Muscle layer of duodenum (tissue), 2 donors: ENCODE measurements around the gene CRYZ.

Experiments
- H3K27ac ChIP-seq: one replicate; pipeline ENCODE4 v1.7.0; 2013; ENCODE audit warnings: mild to moderate bottlenecking, low read length
- H3K27me3 ChIP-seq: one replicate; pipeline ENCODE4 v1.7.0; 2013; ENCODE audit warnings: low read depth, mild to moderate bottlenecking, control low read depth, low read length
- H3K36me3 ChIP-seq, 2 donors: one replicate each; pipeline ENCODE4 v1.7.0; 2013; ENCODE audit warnings: low read length in 2 of 2, control low read depth in 1 of 2, mild to moderate bottlenecking in 1 of 2; ENCODE audit not compliant: insufficient read depth in 2 of 2, control insufficient read depth in 1 of 2
- H3K4me1 ChIP-seq, 2 donors: one replicate each; pipeline ENCODE4 v1.7.0; 2013; ENCODE audit warnings: low read length in 2 of 2, mild to moderate bottlenecking in 2 of 2, control low read depth in 1 of 2, moderate library complexity in 1 of 2; ENCODE audit not compliant: insufficient read depth in 2 of 2, control insufficient read depth in 1 of 2
- H3K4me3 ChIP-seq, 2 donors: one replicate each; pipeline ENCODE4 v1.7.0; 2013; ENCODE audit warnings: low read length in 2 of 2, low read depth in 1 of 2, mild to moderate bottlenecking in 1 of 2
- H3K9me3 ChIP-seq, 2 donors: one replicate each; pipeline ENCODE4 v1.7.0; 2013; ENCODE audit warnings: low read length in 2 of 2, control low read depth in 1 of 2, mild to moderate bottlenecking in 1 of 2; ENCODE audit not compliant: control insufficient read depth in 1 of 2
- donor health status: healthy.

The CRYZ gene

GRCh38 chr1:74728736-74729135, 4.1 kb downstream of the CRYZ start:
- H3K27ac ChIP-seq = no peak overlapping the region
- peaks cover 0 to 38% of the 10 kb centered on the region in 2 donors for H3K4me1 ChIP-seq
- peaks cover 0 to 14% of the 10 kb centered on the region in 2 donors for H3K36me3 ChIP-seq

GRCh38 chr1:74726063-74726462, 6.8 kb downstream of the CRYZ start:
- H3K27ac ChIP-seq = no peak overlapping the region
- no peaks in the 10 kb centered on the region for H3K27me3 ChIP-seq
- peaks cover 6 to 30% of the 10 kb centered on the region in 2 donors for H3K36me3 ChIP-seq
- no peaks in the 10 kb centered on the region for H3K9me3 ChIP-seq
- peaks cover 0 to 26% of the 10 kb centered on the region in 2 donors for H3K4me1 ChIP-seq
- H3K4me3 ChIP-seq = no peak overlapping the region

More at GRCh38 chr1:74728736-74729135, 4.1 kb downstream of the CRYZ start:
- no peaks in the 10 kb centered on the region for H3K9me3 ChIP-seq
- no peaks in the 10 kb centered on the region for H3K27me3 ChIP-seq
- H3K4me3 ChIP-seq = no peak overlapping the region

GRCh38 chr1:74717626-74718025, 15.2 kb downstream of the CRYZ start:
- Histone ChIP-seq H3K27ac (no peak overlapping the region), H3K9me3 (no peaks in the 10 kb centered on the region), H3K4me3 (no peak overlapping the region), H3K4me1 (peaks cover 0 to 9% of the 10 kb centered on the region in 2 donors), H3K27me3 (no peaks in the 10 kb centered on the region), H3K36me3 (peaks cover 42 to 63% of the 10 kb centered on the region in 2 donors)

- Histone ChIP-seq H3K4me3 (no peak overlapping the region), H3K27me3 (no peaks in the 10 kb centered on the region), H3K4me1 (peaks cover 0 to 9% of the 10 kb centered on the region in 2 donors), H3K9me3 (no peaks in the 10 kb centered on the region), H3K36me3 (peaks cover 36 to 59% of the 10 kb centered on the region in 2 donors), H3K27ac (no peak overlapping the region)
These were observed 16.0 kb downstream of the CRYZ start for GRCh38 chr1:74716822-74717221.

GRCh38 chr1:74715806-74716205, 17.0 kb downstream of the CRYZ start:
- Histone ChIP-seq H3K4me1 (peaks cover 0 to 9% of the 10 kb centered on the region in 2 donors), H3K27me3 (no peaks in the 10 kb centered on the region), H3K9me3 (no peaks in the 10 kb centered on the region), H3K27ac (no peak overlapping the region), H3K36me3 (peaks cover 36 to 59% of the 10 kb centered on the region in 2 donors), H3K4me3 (no peak overlapping the region)

- no peak overlapping the region for H3K27ac ChIP-seq
- no peak overlapping the region for H3K4me3 ChIP-seq
- peaks cover 0 to 9% of the 10 kb centered on the region in 2 donors for H3K4me1 ChIP-seq
- H3K36me3 ChIP-seq = peaks cover 33 to 59% of the 10 kb centered on the region in 2 donors
- H3K9me3 ChIP-seq = no peaks in the 10 kb centered on the region
- H3K27me3 ChIP-seq = no peaks in the 10 kb centered on the region
These were observed 17.7 kb downstream of the CRYZ start for GRCh38 chr1:74715236-74715502.

GRCh38 chr1:74714429-74715235, 18.2 kb downstream of the CRYZ start:
- Histone ChIP-seq H3K27me3 (no peaks in the 10 kb centered on the region), H3K4me1 (peaks cover 0 to 9% of the 10 kb centered on the region in 2 donors), H3K36me3 (peaks cover 28 to 56% of the 10 kb centered on the region in 2 donors), H3K9me3 (no peaks in the 10 kb centered on the region), H3K27ac (no peak overlapping the region), H3K4me3 (no peak overlapping the region)

- Histone ChIP-seq H3K4me1 (peaks cover 0 to 9% of the 10 kb centered on the region in 2 donors), H3K27ac (no peak overlapping the region), H3K4me3 (no peak overlapping the region), H3K9me3 (no peaks in the 10 kb centered on the region), H3K36me3 (peaks cover 31 to 59% of the 10 kb centered on the region in 2 donors), H3K27me3 (no peaks in the 10 kb centered on the region)
These were observed 19.0 kb downstream of the CRYZ start for GRCh38 chr1:74713849-74714248.

- Histone ChIP-seq H3K27ac (peak overlapping the region; percentile 32), H3K4me3 (no peak overlapping the region), H3K9me3 (no peaks in the 10 kb centered on the region), H3K36me3 (peaks cover 29 to 59% of the 10 kb centered on the region in 2 donors), H3K27me3 (no peaks in the 10 kb centered on the region), H3K4me1 (peaks cover 0 to 9% of the 10 kb centered on the region in 2 donors)
These were observed 20.0 kb downstream of the CRYZ start for GRCh38 chr1:74712881-74713280.

GRCh38 chr1:74703386-74704182, 29.3 kb downstream of the CRYZ start:
- H3K27ac ChIP-seq = no peak overlapping the region
- H3K4me3 ChIP-seq = no peak overlapping the region
- H3K36me3 ChIP-seq = peaks cover 18 to 50% of the 10 kb centered on the region in 2 donors
- H3K4me1 ChIP-seq = no peaks in the 10 kb centered on the region
- H3K27me3 ChIP-seq = no peaks in the 10 kb centered on the region
- no peaks in the 10 kb centered on the region for H3K9me3 ChIP-seq

- H3K27me3 ChIP-seq = no peaks in the 10 kb centered on the region
- no peak overlapping the region for H3K27ac ChIP-seq
- no peak overlapping the region for H3K4me3 ChIP-seq
- peaks cover 0 to 4% of the 10 kb centered on the region in 2 donors for H3K4me1 ChIP-seq
- H3K9me3 ChIP-seq = no peaks in the 10 kb centered on the region
- peaks cover 4 to 26% of the 10 kb centered on the region in 2 donors for H3K36me3 ChIP-seq
These were observed 33.5 kb downstream of the CRYZ start for GRCh38 chr1:74699331-74699730.
